ENCODE data around the gene TTC27. TPM values are rescaled to one million over a fixed set of nuclear protein-coding genes. Genes with fewer than 3 reads are reported as not detected.

The TTC27 gene
- total RNA-seq, 2 donors from 2014 or later, result 11.9 to 23.2 TPM

- Histone ChIP-seq H3K27me3 (replicated peaks; ENCODE audit: insufficient read depth) (no peaks in the 10 kb centered on the region), H3K9me3 (no peaks in the 10 kb centered on the region), H3K4me1 (ENCODE audit: control insufficient read depth in 1 of 2, low read depth in 2 of 2) (no peaks in the 10 kb centered on the region), H3K36me3 (no peaks in the 10 kb centered on the region), H3K4me3 (no peak overlapping the region), H3K27ac (no peak overlapping the region)
- no peak for ATAC-seq (ENCODE audit: insufficient number of reproducible peaks, low FRiP score, low read depth)
- no peak for TF ChIP-seq CTCF (IDR thresholded peaks at IDR 0.05)
- DNase-seq (ENCODE audit: low spot score), result no peak
These were observed 205.9 kb downstream of the TTC27 start for GRCh38 chr2:32833709-32834108.

- H3K4me3 ChIP-seq, result no peak overlapping the region
- DNase-seq (ENCODE audit: low spot score) (no peak), ATAC-seq (ENCODE audit: insufficient number of reproducible peaks, low FRiP score, low read depth) (no peak)
- H3K4me1 ChIP-seq (ENCODE audit: control insufficient read depth in 1 of 2, low read depth in 2 of 2), result no peaks in the 10 kb centered on the region
- H3K36me3 ChIP-seq, result no peaks in the 10 kb centered on the region
- no peak for TF ChIP-seq CTCF (IDR thresholded peaks at IDR 0.05)
- no peak overlapping the region for H3K27ac ChIP-seq
- no peaks in the 10 kb centered on the region for H3K9me3 ChIP-seq
- no peaks in the 10 kb centered on the region for H3K27me3 ChIP-seq (replicated peaks; ENCODE audit: insufficient read depth)
These were observed 207.3 kb downstream of the TTC27 start for GRCh38 chr2:32835148-32835547.

- Histone ChIP-seq H3K4me1 (ENCODE audit: control insufficient read depth in 1 of 2, low read depth in 2 of 2) (no peaks in the 10 kb centered on the region), H3K27me3 (replicated peaks; ENCODE audit: insufficient read depth) (no peaks in the 10 kb centered on the region), H3K36me3 (no peaks in the 10 kb centered on the region), H3K27ac (no peak overlapping the region), H3K9me3 (no peaks in the 10 kb centered on the region), H3K4me3 (no peak overlapping the region)
- DNase-seq (ENCODE audit: low spot score), result no peak
- no peak for ATAC-seq (ENCODE audit: insufficient number of reproducible peaks, low FRiP score, low read depth)
- no peak for TF ChIP-seq CTCF (IDR thresholded peaks at IDR 0.05)
These were observed 209.1 kb downstream of the TTC27 start for GRCh38 chr2:32836933-32837332.

GRCh38 chr2:32838418-32838817, 210.6 kb downstream of the TTC27 start:
- H3K4me1 ChIP-seq (ENCODE audit: control insufficient read depth in 1 of 2, low read depth in 2 of 2), result no peaks in the 10 kb centered on the region
- no peak for TF ChIP-seq CTCF (IDR thresholded peaks at IDR 0.05)
- no peak overlapping the region for H3K4me3 ChIP-seq
- ATAC-seq (ENCODE audit: insufficient number of reproducible peaks, low FRiP score, low read depth) (no peak), DNase-seq (ENCODE audit: low spot score) (no peak)
- no peaks in the 10 kb centered on the region for H3K9me3 ChIP-seq
- H3K27ac ChIP-seq, result no peak overlapping the region
- H3K36me3 ChIP-seq, result no peaks in the 10 kb centered on the region
- no peaks in the 10 kb centered on the region for H3K27me3 ChIP-seq (replicated peaks; ENCODE audit: insufficient read depth)

- ATAC-seq (ENCODE audit: insufficient number of reproducible peaks, low FRiP score, low read depth), result no peak
- TF ChIP-seq CTCF (IDR thresholded peaks at IDR 0.05), result no peak
- no peak for DNase-seq (ENCODE audit: low spot score)
- H3K36me3 ChIP-seq, result no peaks in the 10 kb centered on the region
- no peaks in the 10 kb centered on the region for H3K27me3 ChIP-seq (replicated peaks; ENCODE audit: insufficient read depth)
- no peaks in the 10 kb centered on the region for H3K4me1 ChIP-seq (ENCODE audit: control insufficient read depth in 1 of 2, low read depth in 2 of 2)
- H3K27ac ChIP-seq, result no peak overlapping the region
- no peak overlapping the region for H3K4me3 ChIP-seq
- H3K9me3 ChIP-seq, result no peaks in the 10 kb centered on the region
These were observed 211.1 kb downstream of the TTC27 start for GRCh38 chr2:32838949-32839348.

Measured in thoracic aorta (tissue), 2 donors.